Uterus (tissue), 4 donors: Measurements from ENCODE around the gene MITF. TPM values are rescaled to one million over a fixed set of nuclear protein-coding genes. Genes with fewer than 3 reads are reported as not detected.

Experiments
- DNase-seq, 2 donors: peaks; one replicate each; pipeline ENCODE4 v3.0.0-alpha.2; 2019 to 2020
- H3K27ac ChIP-seq, 2 donors: fragments of 200-600 bp; sonication (generic); 1 replicate in 1 of 2; 2 replicates in 1 of 2; pipeline ENCODE4 v1.5.1; 2016 to 2018
- H3K27me3 ChIP-seq, 2 donors: fragments of 200-600 bp; sonication (generic); one replicate each; pipeline ENCODE4 v1.5.1; 2018 to 2019; ENCODE audit warnings: control low read depth in 1 of 2
- H3K36me3 ChIP-seq, 2 donors: fragments of 200-600 bp; sonication (generic); one replicate each; pipeline ENCODE4 v1.5.1; 2019; ENCODE audit warnings: control low read depth in 1 of 2
- H3K4me1 ChIP-seq, 2 donors: fragments of 200-600 bp; sonication (generic); one replicate each; pipeline ENCODE4 v1.5.1; 2018 to 2019; ENCODE audit warnings: control low read depth in 1 of 2
- H3K4me3 ChIP-seq, 2 donors: fragments of 200-600 bp; sonication (generic); 1 replicate in 1 of 2; 2 replicates in 1 of 2; pipeline ENCODE4 v1.5.1; 2018 to 2019; ENCODE audit warnings: mild to moderate bottlenecking in 1 of 2
- H3K9me3 ChIP-seq, 2 donors: fragments of 200-600 bp; sonication (generic); one replicate each; pipeline ENCODE4 v1.5.1; 2019; ENCODE audit warnings: control low read depth in 1 of 2
- CTCF ChIP-seq, 4 experiments: fragments of 200-600 bp in 2 of 4; fragments of 450-650 bp in 2 of 4; sonication (generic) in 2 of 4; IDR thresholded peaks; one replicate each; pipeline ENCODE4 v1.5.1; 2016 to 2019; ENCODE audit warnings: antibody characterized with exemption in 4 of 4, mild to moderate bottlenecking in 2 of 4, moderate library complexity in 1 of 4
- POLR2A ChIP-seq, 2 donors: fragments of 450-650 bp; IDR thresholded peaks; one replicate each; pipeline ENCODE4 v1.6.1; 2016; ENCODE audit warnings: antibody characterized with exemption in 2 of 2, mild to moderate bottlenecking in 1 of 2, moderate library complexity in 1 of 2
- intact Hi-C: fragments of 100-400 bp; cut with DNase I; formaldehyde crosslinking; loops from one replicate; pipeline ENCODE4 v1.15.1; 2023; ENCODE audit warnings: low total_unique reads
- total RNA-seq, 4 donors: library from RNA; depleted of rRNA in 3 of 4; stranded (reverse); fragments of >200 nt in 3 of 4; gene quantifications; one replicate each; pipeline versions ENCODE4 v1.1.0 to v1.2.4, GENCODE V29; 2014 to 2023
- donor health status: DM: yes; HTN: yes; CAD: no.

Gene MITF
- total RNA-seq, 4 donors from 2014 or later, result 18.2 to 66.0 (median 52.6) TPM

- DNase-seq, result no peak
- intact Hi-C loops, result no loop called here
- Histone ChIP-seq H3K9me3 (no peaks in the 10 kb centered on the region), H3K4me1 (no peaks in the 10 kb centered on the region), H3K27me3 (no peaks in the 10 kb centered on the region), H3K36me3 (no peaks in the 10 kb centered on the region), H3K27ac (no peak overlapping the region), H3K4me3 (no peak overlapping the region)
- TF ChIP-seq CTCF (IDR thresholded peaks at IDR 0.05), result no peak
- TF ChIP-seq POLR2A (IDR thresholded peaks at IDR 0.05), result no peak
These were observed 23.1 kb upstream of the MITF start for GRCh38 chr3:69716119-69716518.

GRCh38 chr3:69718866-69719586, 20.2 kb upstream of the MITF start:
- TF ChIP-seq CTCF (IDR thresholded peaks at IDR 0.05), result no peak
- intact Hi-C loops, result no loop called here
- no peak for DNase-seq
- H3K9me3 ChIP-seq, result no peaks in the 10 kb centered on the region
- H3K36me3 ChIP-seq, result no peaks in the 10 kb centered on the region
- no peaks in the 10 kb centered on the region for H3K4me1 ChIP-seq
- H3K4me3 ChIP-seq, result no peak overlapping the region
- H3K27ac ChIP-seq, result no peak overlapping the region
- H3K27me3 ChIP-seq, result no peaks in the 10 kb centered on the region

GRCh38 chr3:69719587-69720122, 19.6 kb upstream of the MITF start:
- Histone ChIP-seq H3K36me3 (no peaks in the 10 kb centered on the region), H3K4me3 (no peak overlapping the region), H3K9me3 (no peaks in the 10 kb centered on the region), H3K27me3 (no peaks in the 10 kb centered on the region), H3K27ac (no peak overlapping the region), H3K4me1 (no peaks in the 10 kb centered on the region)
- no peak for TF ChIP-seq CTCF (IDR thresholded peaks at IDR 0.05)
- TF ChIP-seq POLR2A (IDR thresholded peaks at IDR 0.05), result no peak
- DNase-seq, result no peak
- intact Hi-C loops, result no loop called here

GRCh38 chr3:69720824-69721223, 18.4 kb upstream of the MITF start:
- no peak for DNase-seq
- Histone ChIP-seq H3K27ac (no peak overlapping the region), H3K9me3 (no peaks in the 10 kb centered on the region), H3K4me1 (no peaks in the 10 kb centered on the region), H3K27me3 (no peaks in the 10 kb centered on the region), H3K4me3 (no peak overlapping the region), H3K36me3 (no peaks in the 10 kb centered on the region)
- no peak for TF ChIP-seq POLR2A (IDR thresholded peaks at IDR 0.05)
- TF ChIP-seq CTCF (IDR thresholded peaks at IDR 0.05), result no peak
- intact Hi-C loops, result no loop called here

- TF ChIP-seq CTCF (IDR thresholded peaks at IDR 0.05) (no peak), POLR2A (IDR thresholded peaks at IDR 0.05) (no peak)
- DNase-seq, result no peak
- Histone ChIP-seq H3K4me3 (no peak overlapping the region), H3K9me3 (no peaks in the 10 kb centered on the region), H3K4me1 (no peaks in the 10 kb centered on the region), H3K27me3 (no peaks in the 10 kb centered on the region), H3K27ac (no peak overlapping the region), H3K36me3 (no peaks in the 10 kb centered on the region)
- intact Hi-C loops, result no loop called here
These were observed 15.9 kb upstream of the MITF start for GRCh38 chr3:69723389-69723788.
